Gastrocnemius medialis (tissue), 4 donors: ENCODE results near the gene NEK6. TPM values are rescaled to one million over a fixed set of nuclear protein-coding genes. Genes with fewer than 3 reads are reported as not detected.

Source experiments
- ATAC-seq, 2 donors: fragments of 150-250 bp; one replicate each; pipeline ENCODE4 v1.9.1; 2016
- DNase-seq, 2 donors: peaks; one replicate each; pipeline ENCODE4 v3.0.0-alpha.2; 2019
- H3K27ac ChIP-seq, 4 donors: fragments of 200-600 bp; sonication (generic); 1 replicate in 1 of 4; 2 replicates in 3 of 4; pipeline ENCODE4 v1.5.1; 2016 to 2018; ENCODE audit warnings: mild to moderate bottlenecking in 2 of 4, moderate library complexity in 1 of 4
- H3K27me3 ChIP-seq, 3 donors: fragments of 200-600 bp; sonication (generic) in 2 of 3; 1 replicate in 1 of 3; 2 replicates in 2 of 3; pipeline versions ENCODE4 v1.5.1 to v1.6.0; 2016 to 2019; ENCODE audit warnings: mild to moderate bottlenecking in 1 of 3, moderate library complexity in 1 of 3
- H3K36me3 ChIP-seq, 2 donors: fragments of 200-600 bp; sonication (generic) in 1 of 2; one replicate each; pipeline ENCODE4 v1.5.1; 2017 to 2018
- H3K4me1 ChIP-seq, 2 donors: fragments of 200-600 bp; sonication (generic) in 1 of 2; one replicate each; pipeline ENCODE4 v1.5.1; 2016 to 2017; ENCODE audit warnings: mild to moderate bottlenecking in 2 of 2
- H3K4me3 ChIP-seq, 4 donors: fragments of 200-600 bp; sonication (generic) in 3 of 4; 1 replicate in 1 of 4; 2 replicates in 3 of 4; pipeline ENCODE4 v1.5.1; 2016 to 2019; ENCODE audit warnings: mild to moderate bottlenecking in 2 of 4
- H3K9me3 ChIP-seq, 3 donors: fragments of 200-600 bp; sonication (generic) in 2 of 3; 1 replicate in 1 of 3; 2 replicates in 2 of 3; pipeline ENCODE4 v1.5.1; 2016 to 2019
- POLR2A ChIP-seq, 2 donors: fragments of 450-650 bp; IDR thresholded peaks; one replicate each; pipeline ENCODE4 v1.6.1; 2017; ENCODE audit warnings: antibody characterized with exemption in 2 of 2, mild to moderate bottlenecking in 2 of 2, moderate library complexity in 2 of 2
- in situ Hi-C, 4 donors: fragments of 200-750 bp; cut with MboI; loops; one replicate each; pipeline versions ENCODE4 v1.15.0 to v1.8.0; 2017; ENCODE audit warnings: low sequenced_read_pairs in 4 of 4
- intact Hi-C: fragments of 100-400 bp; cut with DNase I; formaldehyde crosslinking; loops from one replicate; pipeline ENCODE4 v1.15.1; 2023; ENCODE audit warnings: low total_unique reads
- total RNA-seq, 4 donors: library from RNA; depleted of rRNA; stranded (reverse); fragments of >200 nt; gene quantifications; one replicate each; pipeline versions ENCODE4 v1.1.0 to v1.2.3, GENCODE V29; 2016
- TF ChIP-seq, protein P1 (sequence below), 5 experiments: fragments of 450-650 bp in 3 of 5; fragments of 200-600 bp in 2 of 5; sonication (generic) in 2 of 5; IDR thresholded peaks in 4 of 5; conservative IDR thresholded peaks in 1 of 5; 1 replicate in 4 of 5; 2 replicates in 1 of 5; pipeline ENCODE4 v1.5.1; 2016 to 2019; ENCODE audit warnings: antibody characterized with exemption in 5 of 5, mild to moderate bottlenecking in 3 of 5, moderate library complexity in 3 of 5

Gene NEK6
- total RNA-seq, 4 donors from 2014 or later: 2.3 to 10.1 (median 3.5) TPM

GRCh38 chr9:124312290-124313265 lies 54.8 kb downstream of the NEK6 start:
- intact Hi-C loops: no loop called here

DNA sequence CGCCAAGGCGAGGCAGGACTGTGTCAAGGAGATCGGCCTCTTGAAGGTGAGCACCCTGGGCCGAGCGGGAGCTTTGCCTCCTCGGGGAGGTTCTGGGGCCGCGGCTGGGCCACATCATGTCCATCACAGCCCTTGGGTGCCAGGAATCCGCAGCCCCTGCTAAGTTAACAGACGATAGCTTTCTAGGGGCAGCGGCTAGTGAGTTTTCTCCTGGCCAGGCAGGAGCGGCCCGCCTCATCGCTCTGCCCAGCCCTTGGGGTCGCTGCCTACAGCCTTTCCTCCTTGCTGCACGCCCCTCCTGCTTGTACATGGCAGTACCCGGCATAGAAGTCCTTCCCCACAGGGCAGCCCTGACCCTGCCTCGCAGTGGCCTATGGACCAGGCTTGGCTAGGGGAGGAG lies 56.2 kb downstream of the NEK6 start:
- in situ Hi-C loops (loop anchor here in 2 of 4 donors (5.0 to 25.0 kb wide), 2 partner anchors 177 to 187 kb away; no protein-coding TSS in a partner anchor), intact Hi-C loops (no loop called here)
- Histone ChIP-seq H3K27me3 (no peaks in the 10 kb centered on the region), H3K36me3 (peaks cover 0 to 3% of the 10 kb centered on the region in 2 donors), H3K4me1 (no peaks in the 10 kb centered on the region), H3K27ac (no peak overlapping the region), H3K9me3 (no peaks in the 10 kb centered on the region), H3K4me3 (no peak overlapping the region)
- ATAC-seq (no peak), DNase-seq (no peak)
- TF ChIP-seq, protein P1, sequence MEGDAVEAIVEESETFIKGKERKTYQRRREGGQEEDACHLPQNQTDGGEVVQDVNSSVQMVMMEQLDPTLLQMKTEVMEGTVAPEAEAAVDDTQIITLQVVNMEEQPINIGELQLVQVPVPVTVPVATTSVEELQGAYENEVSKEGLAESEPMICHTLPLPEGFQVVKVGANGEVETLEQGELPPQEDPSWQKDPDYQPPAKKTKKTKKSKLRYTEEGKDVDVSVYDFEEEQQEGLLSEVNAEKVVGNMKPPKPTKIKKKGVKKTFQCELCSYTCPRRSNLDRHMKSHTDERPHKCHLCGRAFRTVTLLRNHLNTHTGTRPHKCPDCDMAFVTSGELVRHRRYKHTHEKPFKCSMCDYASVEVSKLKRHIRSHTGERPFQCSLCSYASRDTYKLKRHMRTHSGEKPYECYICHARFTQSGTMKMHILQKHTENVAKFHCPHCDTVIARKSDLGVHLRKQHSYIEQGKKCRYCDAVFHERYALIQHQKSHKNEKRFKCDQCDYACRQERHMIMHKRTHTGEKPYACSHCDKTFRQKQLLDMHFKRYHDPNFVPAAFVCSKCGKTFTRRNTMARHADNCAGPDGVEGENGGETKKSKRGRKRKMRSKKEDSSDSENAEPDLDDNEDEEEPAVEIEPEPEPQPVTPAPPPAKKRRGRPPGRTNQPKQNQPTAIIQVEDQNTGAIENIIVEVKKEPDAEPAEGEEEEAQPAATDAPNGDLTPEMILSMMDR (IDR thresholded peaks at IDR 0.05 in 4 of 5, conservative IDR thresholded peaks at IDR 0.05 in 1 of 5): no peak
- no peak for TF ChIP-seq POLR2A (IDR thresholded peaks at IDR 0.05)

More at GRCh38 chr9:124312290-124313265, 54.8 kb downstream of the NEK6 start:
- H3K27me3 ChIP-seq: no peaks in the 10 kb centered on the region
- H3K4me3 ChIP-seq: no peak overlapping the region
- ATAC-seq (no peak), DNase-seq (no peak)
- H3K4me1 ChIP-seq: no peaks in the 10 kb centered on the region
- TF ChIP-seq, protein P1 (IDR thresholded peaks at IDR 0.05 in 4 of 5, conservative IDR thresholded peaks at IDR 0.05 in 1 of 5): no peak
- TF ChIP-seq POLR2A (IDR thresholded peaks at IDR 0.05): no peak
- H3K27ac ChIP-seq: no peak overlapping the region
- in situ Hi-C loops: loop anchor here in 2 of 4 donors (5.0 to 25.0 kb wide), 2 partner anchors 175 to 185 kb away; no protein-coding TSS in a partner anchor
- peaks cover 0 to 3% of the 10 kb centered on the region in 2 donors for H3K36me3 ChIP-seq
- no peaks in the 10 kb centered on the region for H3K9me3 ChIP-seq

- Histone ChIP-seq H3K9me3 (no peaks in the 10 kb centered on the region), H3K4me3 (no peak overlapping the region), H3K27ac (no peak overlapping the region), H3K27me3 (no peaks in the 10 kb centered on the region), H3K4me1 (no peaks in the 10 kb centered on the region), H3K36me3 (peaks cover 0 to 3% of the 10 kb centered on the region in 2 donors)
- intact Hi-C loops: no loop called here
- in situ Hi-C loops: loop anchor here in 2 of 4 donors (5.0 to 25.0 kb wide), 2 partner anchors 179 to 189 kb away; no protein-coding TSS in a partner anchor
- TF ChIP-seq, protein P1 (IDR thresholded peaks at IDR 0.05 in 4 of 5, conservative IDR thresholded peaks at IDR 0.05 in 1 of 5): no peak
- TF ChIP-seq POLR2A (IDR thresholded peaks at IDR 0.05): no peak
- no peak for ATAC-seq
- no peak for DNase-seq
These were observed 58.1 kb downstream of the NEK6 start for GRCh38 chr9:124315882-124316281.

GRCh38 chr9:124320062-124320973 lies 62.6 kb downstream of the NEK6 start:
- in situ Hi-C loops: loop anchor here in 2 of 4 donors (5.0 to 25.0 kb wide), 2 partner anchors 183 to 193 kb away; no protein-coding TSS in a partner anchor
- Histone ChIP-seq H3K4me1 (no peaks in the 10 kb centered on the region), H3K36me3 (no peaks in the 10 kb centered on the region), H3K9me3 (no peaks in the 10 kb centered on the region), H3K27ac (no peak overlapping the region), H3K27me3 (no peaks in the 10 kb centered on the region), H3K4me3 (no peak overlapping the region)
- TF ChIP-seq, protein P1 (IDR thresholded peaks at IDR 0.05 in 4 of 5, conservative IDR thresholded peaks at IDR 0.05 in 1 of 5): peak; percentile 59 to 87 (median 82)
- no peak for TF ChIP-seq POLR2A (IDR thresholded peaks at IDR 0.05)
- DNase-seq (peak; percentile 31 to 48), ATAC-seq (peak; percentile 72 to 89)
- intact Hi-C loops: no loop called here
